ENCODE data around the gene RXRA. TPM values are rescaled to one million over a fixed set of nuclear protein-coding genes. Genes with fewer than 3 reads are reported as not detected.
"Not testable (repeated sequence)": the region's sequence is repeated elsewhere in the genome, so short reads cannot be mapped to it uniquely, and the experiment has no call there.

The RXRA gene
- total RNA-seq, 2 donors from 2014 or later = 68.2 to 72.0 TPM

DNA sequence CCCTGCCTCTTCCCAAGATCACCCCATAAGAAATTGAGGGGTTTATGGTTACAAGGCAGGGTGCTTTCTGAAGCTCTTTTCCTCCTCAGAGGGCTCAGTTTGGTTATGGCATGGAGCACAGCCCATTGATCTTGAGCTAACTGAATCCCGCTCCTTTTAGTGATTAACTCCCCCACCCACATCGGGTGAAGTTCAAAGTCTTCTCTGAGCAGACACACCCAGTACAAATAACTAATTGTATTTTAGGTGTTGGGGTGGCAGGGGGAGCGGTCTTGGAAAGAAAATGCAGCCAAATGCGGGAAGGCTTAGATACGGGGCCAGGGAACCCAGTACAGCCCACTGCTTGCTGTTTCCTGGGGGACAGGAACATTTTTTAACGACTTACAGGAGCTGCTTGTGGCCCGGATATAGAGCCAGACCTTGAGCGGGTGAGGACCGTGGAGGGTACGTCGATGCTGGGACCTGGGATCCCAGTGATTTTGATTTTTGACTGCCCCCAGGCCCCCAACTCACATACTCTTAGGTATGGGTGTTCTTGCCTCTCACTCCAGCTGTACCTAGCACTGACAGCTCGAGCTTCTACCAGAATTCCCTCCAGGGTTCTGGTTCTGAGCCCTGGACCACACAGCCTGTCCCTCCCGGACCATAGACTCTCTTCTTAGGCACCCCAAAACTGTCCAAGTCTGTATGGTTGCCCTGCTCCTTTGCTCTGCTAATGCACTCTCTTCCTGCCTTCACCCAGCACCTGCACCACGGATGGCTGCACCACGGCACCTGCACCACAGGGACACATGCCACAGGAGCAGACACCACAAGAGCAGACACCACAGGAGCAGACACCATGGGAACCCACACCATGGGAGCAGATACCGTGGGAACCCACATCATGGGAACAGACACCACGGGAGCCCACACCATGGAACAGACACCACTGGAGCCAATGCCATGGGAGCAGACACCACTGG is 18.3 kb upstream of the RXRA start:
- Histone ChIP-seq H3K27me3 (no peaks in the 10 kb centered on the region), H3K4me1 (no peaks in the 10 kb centered on the region), H3K36me3 (no peaks in the 10 kb centered on the region), H3K9ac (ENCODE audit: low read depth in 2 of 2, low read length in 2 of 2) (no peak overlapping the region), H3K4me3 (no peak overlapping the region), H3K27ac (no peak overlapping the region), H3K9me3 (no peaks in the 10 kb centered on the region)
- DNase-seq = no peak
- intact Hi-C loops (cut with DNase I) = no loop called here
- TF ChIP-seq, protein P1, sequence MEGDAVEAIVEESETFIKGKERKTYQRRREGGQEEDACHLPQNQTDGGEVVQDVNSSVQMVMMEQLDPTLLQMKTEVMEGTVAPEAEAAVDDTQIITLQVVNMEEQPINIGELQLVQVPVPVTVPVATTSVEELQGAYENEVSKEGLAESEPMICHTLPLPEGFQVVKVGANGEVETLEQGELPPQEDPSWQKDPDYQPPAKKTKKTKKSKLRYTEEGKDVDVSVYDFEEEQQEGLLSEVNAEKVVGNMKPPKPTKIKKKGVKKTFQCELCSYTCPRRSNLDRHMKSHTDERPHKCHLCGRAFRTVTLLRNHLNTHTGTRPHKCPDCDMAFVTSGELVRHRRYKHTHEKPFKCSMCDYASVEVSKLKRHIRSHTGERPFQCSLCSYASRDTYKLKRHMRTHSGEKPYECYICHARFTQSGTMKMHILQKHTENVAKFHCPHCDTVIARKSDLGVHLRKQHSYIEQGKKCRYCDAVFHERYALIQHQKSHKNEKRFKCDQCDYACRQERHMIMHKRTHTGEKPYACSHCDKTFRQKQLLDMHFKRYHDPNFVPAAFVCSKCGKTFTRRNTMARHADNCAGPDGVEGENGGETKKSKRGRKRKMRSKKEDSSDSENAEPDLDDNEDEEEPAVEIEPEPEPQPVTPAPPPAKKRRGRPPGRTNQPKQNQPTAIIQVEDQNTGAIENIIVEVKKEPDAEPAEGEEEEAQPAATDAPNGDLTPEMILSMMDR (IDR thresholded peaks at IDR 0.05) = no peak

- H3K9me3 ChIP-seq; H3K9ac ChIP-seq (ENCODE audit: low read depth in 2 of 2, low read length in 2 of 2); H3K4me3 ChIP-seq; H3K4me1 ChIP-seq; intact Hi-C loops (cut with DNase I); H3K27ac ChIP-seq; H3K27me3 ChIP-seq; DNase-seq; H3K36me3 ChIP-seq: not testable (repeated sequence)
Observed at GRCh38 chr9:134308639-134309220, 17.5 kb upstream of the RXRA start.

- DNase-seq = no peak
- H3K27me3 ChIP-seq = no peaks in the 10 kb centered on the region
- TF ChIP-seq, protein P1 (IDR thresholded peaks at IDR 0.05) = no peak
- intact Hi-C loops (cut with DNase I) = no loop called here
- no peaks in the 10 kb centered on the region for H3K9me3 ChIP-seq
- H3K36me3 ChIP-seq = no peaks in the 10 kb centered on the region
- H3K27ac ChIP-seq = no peak overlapping the region
- H3K4me3 ChIP-seq = no peak overlapping the region
- no peaks in the 10 kb centered on the region for H3K4me1 ChIP-seq
- H3K9ac ChIP-seq (ENCODE audit: low read depth in 2 of 2, low read length in 2 of 2) = no peak overlapping the region
Observed at GRCh38 chr9:134313470-134313869, 12.8 kb upstream of the RXRA start.

DNA sequence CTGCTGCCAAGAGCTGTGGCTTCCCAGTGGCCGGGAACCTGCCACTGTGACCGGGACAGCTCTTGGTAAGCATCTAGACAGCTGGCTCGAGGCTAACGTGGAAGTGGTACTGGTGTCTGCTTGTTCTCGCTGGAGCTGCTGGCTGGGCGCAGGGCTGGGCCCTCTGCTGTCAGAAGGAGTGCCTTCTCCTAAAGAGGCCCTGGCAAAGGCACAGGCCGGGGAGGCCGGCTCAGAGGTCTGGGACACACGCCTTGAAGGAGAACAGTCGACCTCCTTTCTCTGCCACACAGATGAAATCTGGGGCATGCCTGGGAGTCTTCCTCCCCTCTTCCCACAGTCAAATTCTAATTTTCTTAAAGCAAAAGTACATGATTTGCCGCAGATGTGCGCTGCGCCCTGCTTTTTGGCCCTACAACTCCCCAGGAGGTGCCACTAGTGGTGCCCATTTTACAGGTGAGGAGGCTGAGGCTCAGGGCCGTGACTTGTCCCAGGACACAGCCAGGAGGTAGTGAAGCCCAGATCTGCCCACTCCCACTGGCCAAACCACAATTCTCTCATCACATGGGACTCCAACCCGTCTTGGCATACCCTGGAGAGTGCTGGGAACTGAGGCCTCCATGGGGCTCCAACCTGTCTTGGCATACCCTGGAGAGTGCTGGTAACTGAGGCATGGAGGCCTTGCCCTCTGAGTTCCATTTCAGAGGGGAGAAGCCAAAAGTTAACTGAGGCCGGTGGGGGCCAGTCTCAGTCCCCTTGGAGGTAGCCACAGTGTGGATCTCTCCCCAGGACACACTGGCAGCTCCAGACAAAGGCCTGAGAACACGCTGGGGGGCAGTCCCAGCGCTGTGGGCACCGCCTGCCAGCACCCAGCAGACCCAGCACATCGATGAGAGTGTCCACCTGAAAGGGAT is 12.0 kb upstream of the RXRA start:
- intact Hi-C loops (cut with DNase I) = no loop called here
- Histone ChIP-seq H3K4me1 (no peaks in the 10 kb centered on the region), H3K9me3 (no peaks in the 10 kb centered on the region), H3K27ac (no peak overlapping the region), H3K4me3 (no peak overlapping the region), H3K27me3 (no peaks in the 10 kb centered on the region), H3K9ac (ENCODE audit: low read depth in 2 of 2, low read length in 2 of 2) (no peak overlapping the region), H3K36me3 (no peaks in the 10 kb centered on the region)
- DNase-seq = no peak
- TF ChIP-seq, protein P1 (IDR thresholded peaks at IDR 0.05) = no peak

- Histone ChIP-seq H3K9ac (ENCODE audit: low read depth in 2 of 2, low read length in 2 of 2) (no peak overlapping the region), H3K36me3 (no peaks in the 10 kb centered on the region), H3K4me3 (no peak overlapping the region), H3K9me3 (no peaks in the 10 kb centered on the region), H3K27ac (no peak overlapping the region), H3K27me3 (no peaks in the 10 kb centered on the region), H3K4me1 (no peaks in the 10 kb centered on the region)
- TF ChIP-seq, protein P1 (IDR thresholded peaks at IDR 0.05) = no peak
- intact Hi-C loops (cut with DNase I) = no loop called here
- no peak for DNase-seq
Observed at GRCh38 chr9:134314950-134315715, 11.1 kb upstream of the RXRA start.
